WTC11 (cell line): ENCODE data around the gene SOD1. TPM values are rescaled to one million over a fixed set of nuclear protein-coding genes. Genes with fewer than 3 reads are reported as not detected.

Experiments used
- ATAC-seq: fragments of 200-7000 bp; cut with Tn5 transposase; 2 replicates; pipeline ENCODE4 v1.10.0; 2021; ENCODE audit warnings: mild to moderate bottlenecking, moderate library complexity
- CTCF ChIA-PET: fragments of 300-600 bp; sonication (Branson Sonifier 250); formaldehyde crosslinking; loops from one replicate; lab custom pipeline; 2021; ENCODE audit warnings: antibody characterized with exemption; lab: Charles Lee
- POLR2A ChIA-PET: fragments of 350-600 bp; sonication (Branson Sonifier 250); formaldehyde crosslinking; loops from one replicate; lab custom pipeline; 2021; ENCODE audit warnings: antibody characterized with exemption; lab: Charles Lee
- DNase-seq: peaks from one replicate; pipeline ENCODE4 v3.0.0; 2021; ENCODE audit warnings: low spot score
- H3K27ac Mint-ChIP-seq: 2 replicates; pipeline ENCODE4 v1.8.0; 2021; ENCODE audit warnings: mixed read lengths
- H3K27me3 Mint-ChIP-seq: 2 replicates; pipeline ENCODE4 v1.8.0; 2021; ENCODE audit warnings: low read depth, mild to moderate bottlenecking, moderate library complexity, mixed read lengths
- H3K36me3 Mint-ChIP-seq: 2 replicates; pipeline ENCODE4 v1.8.0; 2021; ENCODE audit warnings: mixed read lengths
- H3K4me1 Mint-ChIP-seq: 2 replicates; pipeline ENCODE4 v1.8.0; 2022; ENCODE audit warnings: mixed read lengths
- H3K4me3 Mint-ChIP-seq: 2 replicates; pipeline ENCODE4 v1.8.0; 2021; ENCODE audit warnings: mild to moderate bottlenecking, moderate library complexity, mixed read lengths
- H3K9me3 Mint-ChIP-seq: 2 replicates; pipeline ENCODE4 v1.8.0; 2021; ENCODE audit warnings: mixed read lengths
- ELF4 ChIP-seq: sonication (generic); formaldehyde crosslinking; IDR thresholded peaks from 2 replicates; pipeline ENCODE4 v1.8.1; 2022; ENCODE audit warnings: low read depth, mild to moderate bottlenecking, moderate library complexity, missing genetic modification reagents
- FOXJ3 ChIP-seq: sonication (generic); formaldehyde crosslinking; IDR thresholded peaks from 2 replicates; pipeline ENCODE4 v1.9.0; 2021; ENCODE audit warnings: missing genetic modification reagents, mild to moderate bottlenecking, borderline replicate concordance
- GABPB1 ChIP-seq: sonication (generic); formaldehyde crosslinking; IDR thresholded peaks from 2 replicates; pipeline ENCODE4 v1.8.1; 2023; ENCODE audit warnings: mild to moderate bottlenecking, missing genetic modification reagents
- HMGA2 ChIP-seq: fragments of 250-450 bp; sonication (Bioruptor Pico); IDR thresholded peaks from 2 replicates; pipeline ENCODE4 v1.4.0; 2021; ENCODE audit warnings: mild to moderate bottlenecking, moderate library complexity
- NFATC4 ChIP-seq: fragments of 250-450 bp; sonication (Bioruptor Pico); IDR thresholded peaks from 2 replicates; pipeline ENCODE4 v1.9.0; 2021; ENCODE audit warnings: mild to moderate bottlenecking
- NFYB ChIP-seq: sonication (generic); formaldehyde crosslinking; conservative IDR thresholded peaks from 2 replicates; pipeline ENCODE4 v1.8.0; 2022; ENCODE audit warnings: low read depth, missing genetic modification reagents
- NR1H2 ChIP-seq: sonication (generic); formaldehyde crosslinking; IDR thresholded peaks from 2 replicates; pipeline ENCODE4 v1.9.0; 2021; ENCODE audit warnings: mild to moderate bottlenecking, moderate library complexity, missing genetic modification reagents
- TP53 ChIP-seq: sonication (generic); formaldehyde crosslinking; IDR thresholded peaks from 2 replicates; pipeline ENCODE4 v1.8.1; 2023; ENCODE audit warnings: mild to moderate bottlenecking, missing genetic modification reagents
- ZNF219 ChIP-seq: sonication (generic); formaldehyde crosslinking; IDR thresholded peaks from 2 replicates; pipeline ENCODE4 v1.8.0; 2023; ENCODE audit warnings: missing genetic modification reagents, mild to moderate bottlenecking, borderline replicate concordance
- ZNF317 ChIP-seq: sonication (generic); formaldehyde crosslinking; IDR thresholded peaks from 2 replicates; pipeline ENCODE4 v1.8.1; 2023; ENCODE audit warnings: low read depth, mild to moderate bottlenecking, moderate library complexity, missing genetic modification reagents, borderline replicate concordance
- ZNF396 ChIP-seq: fragments of 250-450 bp; sonication (Bioruptor Pico); IDR thresholded peaks from 2 replicates; pipeline ENCODE4 v1.8.0; 2021; ENCODE audit warnings: mild to moderate bottlenecking, moderate library complexity, borderline replicate concordance
- total RNA-seq: library from RNA; stranded (reverse); gene quantifications from 3 replicates; pipeline ENCODE4 v1.2.3, GENCODE V29; 2021
- TF ChIP-seq, protein P1 (sequence below): sonication (generic); formaldehyde crosslinking; IDR thresholded peaks from 2 replicates; pipeline ENCODE4 v1.8.1; 2022; ENCODE audit warnings: mild to moderate bottlenecking, missing genetic modification reagents, moderate library complexity, borderline replicate concordance
- TF ChIP-seq, protein P2 (sequence below): sonication (generic); formaldehyde crosslinking; IDR thresholded peaks from 2 replicates; pipeline ENCODE4 v1.8.1; 2023; ENCODE audit warnings: mild to moderate bottlenecking, missing genetic modification reagents
- TF ChIP-seq, protein P3 (sequence below): fragments of 250-450 bp; sonication (Bioruptor Pico); IDR thresholded peaks from 2 replicates; pipeline ENCODE4 v1.9.0; 2021; ENCODE audit warnings: mild to moderate bottlenecking
- TF ChIP-seq, protein P4 (sequence below): fragments of 250-450 bp; sonication (Bioruptor Pico); conservative IDR thresholded peaks from 2 replicates; pipeline ENCODE4 v1.9.0; 2021; ENCODE audit warnings: mild to moderate bottlenecking
- TF ChIP-seq, protein P5 (sequence below): sonication (generic); formaldehyde crosslinking; IDR thresholded peaks from 2 replicates; pipeline ENCODE4 v1.8.1; 2023; ENCODE audit warnings: mild to moderate bottlenecking, missing genetic modification reagents, moderate library complexity
- TF ChIP-seq, protein P6 (sequence below): fragments of 250-450 bp; sonication (Bioruptor Pico); IDR thresholded peaks from 2 replicates; pipeline ENCODE4 v2.1.2; 2022; ENCODE audit warnings: mild to moderate bottlenecking, moderate library complexity
- TF ChIP-seq, protein P7 (sequence below): sonication (generic); formaldehyde crosslinking; IDR thresholded peaks from 2 replicates; pipeline ENCODE4 v1.8.0; 2022; ENCODE audit warnings: missing genetic modification reagents
- TF ChIP-seq, protein P8 (sequence below): fragments of 200-600 bp; IDR thresholded peaks from 2 replicates; pipeline ENCODE4 v1.8.0; 2022; ENCODE audit warnings: antibody characterized with exemption
- TF ChIP-seq, protein P9 (sequence below): sonication (generic); formaldehyde crosslinking; IDR thresholded peaks from 2 replicates; pipeline ENCODE4 v1.8.1; 2023; ENCODE audit warnings: mild to moderate bottlenecking, missing genetic modification reagents, moderate library complexity

The SOD1 gene
- total RNA-seq, 1 experiment from 2014 or later = 181 TPM

DNA sequence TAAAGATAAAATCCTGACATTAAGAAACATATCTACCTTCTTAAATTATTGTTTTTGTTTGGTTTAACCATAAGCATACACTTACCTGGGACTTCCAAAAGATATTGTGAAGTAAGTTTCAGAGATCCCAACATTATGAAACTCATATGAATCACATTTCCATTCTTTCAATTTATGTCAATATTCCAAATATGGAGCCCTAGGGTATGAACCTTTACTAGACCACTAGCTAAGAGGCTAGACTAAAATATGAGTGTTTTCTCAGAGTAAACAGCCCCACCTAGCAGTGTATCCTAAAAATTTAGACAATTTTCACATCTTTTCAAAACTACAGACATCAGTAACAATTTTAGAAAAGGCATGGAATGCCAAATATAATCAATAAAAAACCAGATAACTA, 48.0 kb downstream of the SOD1 start (continued):
- TF ChIP-seq, protein P1, sequence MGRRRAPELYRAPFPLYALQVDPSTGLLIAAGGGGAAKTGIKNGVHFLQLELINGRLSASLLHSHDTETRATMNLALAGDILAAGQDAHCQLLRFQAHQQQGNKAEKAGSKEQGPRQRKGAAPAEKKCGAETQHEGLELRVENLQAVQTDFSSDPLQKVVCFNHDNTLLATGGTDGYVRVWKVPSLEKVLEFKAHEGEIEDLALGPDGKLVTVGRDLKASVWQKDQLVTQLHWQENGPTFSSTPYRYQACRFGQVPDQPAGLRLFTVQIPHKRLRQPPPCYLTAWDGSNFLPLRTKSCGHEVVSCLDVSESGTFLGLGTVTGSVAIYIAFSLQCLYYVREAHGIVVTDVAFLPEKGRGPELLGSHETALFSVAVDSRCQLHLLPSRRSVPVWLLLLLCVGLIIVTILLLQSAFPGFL = no peak
- TF ChIP-seq, protein P2, sequence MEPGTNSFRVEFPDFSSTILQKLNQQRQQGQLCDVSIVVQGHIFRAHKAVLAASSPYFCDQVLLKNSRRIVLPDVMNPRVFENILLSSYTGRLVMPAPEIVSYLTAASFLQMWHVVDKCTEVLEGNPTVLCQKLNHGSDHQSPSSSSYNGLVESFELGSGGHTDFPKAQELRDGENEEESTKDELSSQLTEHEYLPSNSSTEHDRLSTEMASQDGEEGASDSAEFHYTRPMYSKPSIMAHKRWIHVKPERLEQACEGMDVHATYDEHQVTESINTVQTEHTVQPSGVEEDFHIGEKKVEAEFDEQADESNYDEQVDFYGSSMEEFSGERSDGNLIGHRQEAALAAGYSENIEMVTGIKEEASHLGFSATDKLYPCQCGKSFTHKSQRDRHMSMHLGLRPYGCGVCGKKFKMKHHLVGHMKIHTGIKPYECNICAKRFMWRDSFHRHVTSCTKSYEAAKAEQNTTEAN (CRISPR knock-in tag) = no peak
- TF ChIP-seq ELF4 (CRISPR knock-in tag) = no peak

DNA sequence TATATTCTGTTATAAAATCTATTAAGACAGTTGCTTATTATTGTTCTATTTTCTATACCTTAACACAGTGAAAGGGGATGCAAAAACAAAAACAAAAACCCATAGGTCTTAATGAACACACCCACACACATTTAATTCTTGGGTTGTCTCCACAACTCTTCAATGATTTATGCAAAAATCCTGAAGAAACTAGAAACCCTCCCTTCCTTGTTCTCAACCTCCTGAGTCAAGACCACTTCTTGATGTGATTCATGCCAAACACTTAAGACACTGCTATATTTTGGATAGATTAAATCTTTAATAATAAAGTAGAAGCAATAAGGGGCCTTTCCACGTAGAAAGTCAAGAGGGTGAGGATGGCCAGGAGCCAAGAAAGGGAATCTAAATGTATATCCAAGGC, 49.0 kb downstream of the SOD1 start:
- Mint-ChIP-seq H3K4me3 (no peak overlapping the region), H3K4me1 (peaks cover 57% of the 10 kb centered on the region), H3K27ac (no peak overlapping the region), H3K27me3 (no peaks in the 10 kb centered on the region), H3K9me3 (no peaks in the 10 kb centered on the region), H3K36me3 (peaks cover 3% of the 10 kb centered on the region; the same call in 1 of the 2 replicates)
- ATAC-seq (no peak), DNase-seq (no peak)
- CTCF ChIA-PET = no interaction called here
- POLR2A ChIA-PET = no interaction called here
- TF ChIP-seq NR1H2 (CRISPR knock-in tag) (no peak), ZNF219 (CRISPR knock-in tag) (no peak), GABPB1 (CRISPR knock-in tag) (no peak), TP53 (CRISPR knock-in tag) (no peak), ZNF396 (no peak), NFATC4 (CRISPR knock-in tag) (no peak), ZNF317 (CRISPR knock-in tag) (no peak), FOXJ3 (CRISPR knock-in tag) (no peak), HMGA2 (no peak), NFYB (CRISPR knock-in tag) (no peak)
- TF ChIP-seq, protein P3, sequence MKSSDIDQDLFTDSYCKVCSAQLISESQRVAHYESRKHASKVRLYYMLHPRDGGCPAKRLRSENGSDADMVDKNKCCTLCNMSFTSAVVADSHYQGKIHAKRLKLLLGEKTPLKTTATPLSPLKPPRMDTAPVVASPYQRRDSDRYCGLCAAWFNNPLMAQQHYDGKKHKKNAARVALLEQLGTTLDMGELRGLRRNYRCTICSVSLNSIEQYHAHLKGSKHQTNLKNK = no peak
- TF ChIP-seq, protein P4, sequence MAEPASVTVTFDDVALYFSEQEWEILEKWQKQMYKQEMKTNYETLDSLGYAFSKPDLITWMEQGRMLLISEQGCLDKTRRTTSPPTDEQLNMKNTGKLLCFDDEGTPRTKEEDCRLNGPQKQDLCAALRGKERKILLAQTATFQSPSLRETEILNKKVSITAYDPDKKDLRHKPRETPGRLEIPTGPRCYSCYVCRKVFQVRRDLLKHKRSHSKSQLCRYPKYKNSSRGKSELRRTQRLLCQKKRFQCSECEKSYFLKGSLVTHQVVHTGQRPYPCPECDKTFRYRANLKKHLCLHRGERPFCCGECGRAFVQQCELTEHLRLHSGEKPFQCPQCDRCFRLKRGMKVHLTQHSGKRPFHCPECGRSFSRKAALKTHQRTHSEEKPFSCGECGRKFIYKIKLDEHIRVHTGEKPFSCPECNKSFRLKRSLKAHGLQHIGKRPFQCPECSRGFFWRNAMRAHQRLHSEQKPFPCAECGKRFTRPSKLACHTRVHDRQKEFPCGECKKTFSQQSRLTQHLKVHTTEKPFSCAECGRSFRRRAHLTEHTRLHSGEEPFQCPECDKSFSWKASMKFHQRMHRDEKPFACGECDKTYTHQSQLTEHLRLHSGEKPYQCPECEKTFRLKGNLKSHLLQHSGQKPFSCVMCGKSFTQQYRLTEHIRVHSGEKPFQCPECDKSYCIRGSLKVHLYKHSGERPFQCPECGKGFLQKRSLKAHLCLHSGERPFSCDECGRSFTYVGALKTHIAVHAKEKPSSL (CRISPR knock-in tag) = no peak
- TF ChIP-seq, protein P5, sequence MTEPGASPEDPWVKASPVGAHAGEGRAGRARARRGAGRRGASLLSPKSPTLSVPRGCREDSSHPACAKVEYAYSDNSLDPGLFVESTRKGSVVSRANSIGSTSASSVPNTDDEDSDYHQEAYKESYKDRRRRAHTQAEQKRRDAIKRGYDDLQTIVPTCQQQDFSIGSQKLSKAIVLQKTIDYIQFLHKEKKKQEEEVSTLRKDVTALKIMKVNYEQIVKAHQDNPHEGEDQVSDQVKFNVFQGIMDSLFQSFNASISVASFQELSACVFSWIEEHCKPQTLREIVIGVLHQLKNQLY (CRISPR knock-in tag) = no peak
- TF ChIP-seq, protein P6, sequence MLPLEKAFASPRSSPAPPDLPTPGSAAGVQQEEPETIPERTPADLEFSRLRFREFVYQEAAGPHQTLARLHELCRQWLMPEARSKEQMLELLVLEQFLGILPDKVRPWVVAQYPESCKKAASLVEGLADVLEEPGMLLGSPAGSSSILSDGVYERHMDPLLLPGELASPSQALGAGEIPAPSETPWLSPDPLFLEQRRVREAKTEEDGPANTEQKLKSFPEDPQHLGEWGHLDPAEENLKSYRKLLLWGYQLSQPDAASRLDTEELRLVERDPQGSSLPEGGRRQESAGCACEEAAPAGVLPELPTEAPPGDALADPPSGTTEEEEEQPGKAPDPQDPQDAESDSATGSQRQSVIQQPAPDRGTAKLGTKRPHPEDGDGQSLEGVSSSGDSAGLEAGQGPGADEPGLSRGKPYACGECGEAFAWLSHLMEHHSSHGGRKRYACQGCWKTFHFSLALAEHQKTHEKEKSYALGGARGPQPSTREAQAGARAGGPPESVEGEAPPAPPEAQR = no peak
- TF ChIP-seq, protein P7, sequence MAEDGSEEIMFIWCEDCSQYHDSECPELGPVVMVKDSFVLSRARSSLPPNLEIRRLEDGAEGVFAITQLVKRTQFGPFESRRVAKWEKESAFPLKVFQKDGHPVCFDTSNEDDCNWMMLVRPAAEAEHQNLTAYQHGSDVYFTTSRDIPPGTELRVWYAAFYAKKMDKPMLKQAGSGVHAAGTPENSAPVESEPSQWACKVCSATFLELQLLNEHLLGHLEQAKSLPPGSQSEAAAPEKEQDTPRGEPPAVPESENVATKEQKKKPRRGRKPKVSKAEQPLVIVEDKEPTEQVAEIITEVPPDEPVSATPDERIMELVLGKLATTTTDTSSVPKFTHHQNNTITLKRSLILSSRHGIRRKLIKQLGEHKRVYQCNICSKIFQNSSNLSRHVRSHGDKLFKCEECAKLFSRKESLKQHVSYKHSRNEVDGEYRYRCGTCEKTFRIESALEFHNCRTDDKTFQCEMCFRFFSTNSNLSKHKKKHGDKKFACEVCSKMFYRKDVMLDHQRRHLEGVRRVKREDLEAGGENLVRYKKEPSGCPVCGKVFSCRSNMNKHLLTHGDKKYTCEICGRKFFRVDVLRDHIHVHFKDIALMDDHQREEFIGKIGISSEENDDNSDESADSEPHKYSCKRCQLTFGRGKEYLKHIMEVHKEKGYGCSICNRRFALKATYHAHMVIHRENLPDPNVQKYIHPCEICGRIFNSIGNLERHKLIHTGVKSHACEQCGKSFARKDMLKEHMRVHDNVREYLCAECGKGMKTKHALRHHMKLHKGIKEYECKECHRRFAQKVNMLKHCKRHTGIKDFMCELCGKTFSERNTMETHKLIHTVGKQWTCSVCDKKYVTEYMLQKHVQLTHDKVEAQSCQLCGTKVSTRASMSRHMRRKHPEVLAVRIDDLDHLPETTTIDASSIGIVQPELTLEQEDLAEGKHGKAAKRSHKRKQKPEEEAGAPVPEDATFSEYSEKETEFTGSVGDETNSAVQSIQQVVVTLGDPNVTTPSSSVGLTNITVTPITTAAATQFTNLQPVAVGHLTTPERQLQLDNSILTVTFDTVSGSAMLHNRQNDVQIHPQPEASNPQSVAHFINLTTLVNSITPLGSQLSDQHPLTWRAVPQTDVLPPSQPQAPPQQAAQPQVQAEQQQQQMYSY (CRISPR knock-in tag) = no peak
- TF ChIP-seq, protein P8, sequence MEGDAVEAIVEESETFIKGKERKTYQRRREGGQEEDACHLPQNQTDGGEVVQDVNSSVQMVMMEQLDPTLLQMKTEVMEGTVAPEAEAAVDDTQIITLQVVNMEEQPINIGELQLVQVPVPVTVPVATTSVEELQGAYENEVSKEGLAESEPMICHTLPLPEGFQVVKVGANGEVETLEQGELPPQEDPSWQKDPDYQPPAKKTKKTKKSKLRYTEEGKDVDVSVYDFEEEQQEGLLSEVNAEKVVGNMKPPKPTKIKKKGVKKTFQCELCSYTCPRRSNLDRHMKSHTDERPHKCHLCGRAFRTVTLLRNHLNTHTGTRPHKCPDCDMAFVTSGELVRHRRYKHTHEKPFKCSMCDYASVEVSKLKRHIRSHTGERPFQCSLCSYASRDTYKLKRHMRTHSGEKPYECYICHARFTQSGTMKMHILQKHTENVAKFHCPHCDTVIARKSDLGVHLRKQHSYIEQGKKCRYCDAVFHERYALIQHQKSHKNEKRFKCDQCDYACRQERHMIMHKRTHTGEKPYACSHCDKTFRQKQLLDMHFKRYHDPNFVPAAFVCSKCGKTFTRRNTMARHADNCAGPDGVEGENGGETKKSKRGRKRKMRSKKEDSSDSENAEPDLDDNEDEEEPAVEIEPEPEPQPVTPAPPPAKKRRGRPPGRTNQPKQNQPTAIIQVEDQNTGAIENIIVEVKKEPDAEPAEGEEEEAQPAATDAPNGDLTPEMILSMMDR = no peak
- TF ChIP-seq, protein P9, sequence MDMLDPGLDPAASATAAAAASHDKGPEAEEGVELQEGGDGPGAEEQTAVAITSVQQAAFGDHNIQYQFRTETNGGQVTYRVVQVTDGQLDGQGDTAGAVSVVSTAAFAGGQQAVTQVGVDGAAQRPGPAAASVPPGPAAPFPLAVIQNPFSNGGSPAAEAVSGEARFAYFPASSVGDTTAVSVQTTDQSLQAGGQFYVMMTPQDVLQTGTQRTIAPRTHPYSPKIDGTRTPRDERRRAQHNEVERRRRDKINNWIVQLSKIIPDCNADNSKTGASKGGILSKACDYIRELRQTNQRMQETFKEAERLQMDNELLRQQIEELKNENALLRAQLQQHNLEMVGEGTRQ = no peak
